Mesendoderm (in vitro differentiated cells): ENCODE measurements around the gene RADX. TPM values are rescaled to one million over a fixed set of nuclear protein-coding genes. Genes with fewer than 3 reads are reported as not detected.

ENCODE experiments used
- DNase-seq: peaks from one replicate; pipeline ENCODE4 v3.0.0; 2013
- H2AK5ac ChIP-seq: 2 replicates; pipeline ENCODE4 v1.6.1; 2013; ENCODE audit warnings: low read length, inconsistent platforms
- H2BK120ac ChIP-seq: 2 replicates; pipeline ENCODE4 v1.6.1; 2013; ENCODE audit warnings: low read depth, mild to moderate bottlenecking, low read length, moderate library complexity, mixed read lengths
- H2BK15ac ChIP-seq: replicated peaks from 2 replicates; pipeline ENCODE4 v1.6.1; 2013; ENCODE audit warnings: low read depth, mild to moderate bottlenecking, moderate library complexity
- H2BK5ac ChIP-seq: 2 replicates; pipeline ENCODE4 v1.6.1; 2013; ENCODE audit warnings: low read length, inconsistent platforms
- H3K18ac ChIP-seq: 2 replicates; pipeline ENCODE4 v1.6.1; 2013; ENCODE audit warnings: mild to moderate bottlenecking, low read length, mixed read lengths
- H3K23ac ChIP-seq: one replicate; pipeline ENCODE4 v1.6.1; 2013; ENCODE audit warnings: low read length
- H3K27ac ChIP-seq: 2 replicates; pipeline ENCODE4 v1.5.1; 2013; ENCODE audit warnings: low read depth, mild to moderate bottlenecking, inconsistent platforms, low read length, moderate library complexity
- H3K27me3 ChIP-seq: 2 replicates; pipeline ENCODE4 v1.6.1; 2013; ENCODE audit warnings: low read length, control low read depth, mild to moderate bottlenecking, inconsistent platforms; ENCODE audit not compliant: insufficient read depth, poor library complexity
- H3K36me3 ChIP-seq: 2 replicates; pipeline ENCODE4 v1.6.1; 2013; ENCODE audit warnings: low read length, inconsistent platforms; ENCODE audit not compliant: control insufficient read depth, insufficient read depth
- H3K4ac ChIP-seq: one replicate; pipeline ENCODE4 v1.6.1; 2013; ENCODE audit warnings: low read depth, mild to moderate bottlenecking, low read length, moderate library complexity
- H3K4me1 ChIP-seq: 2 replicates; pipeline ENCODE4 v1.6.1; 2013; ENCODE audit warnings: low read depth, low read length, inconsistent platforms; ENCODE audit not compliant: control insufficient read depth
- H3K4me2 ChIP-seq: 2 replicates; pipeline ENCODE4 v1.6.1; 2013; ENCODE audit warnings: low read length
- H3K4me3 ChIP-seq: 2 replicates; pipeline ENCODE4 v1.5.1; 2013; ENCODE audit warnings: mild to moderate bottlenecking, low read length
- H3K56ac ChIP-seq: one replicate; pipeline ENCODE4 v1.6.1; 2013; ENCODE audit warnings: low read length
- H3K79me1 ChIP-seq: 2 replicates; pipeline ENCODE4 v1.6.1; 2013; ENCODE audit warnings: low read length, inconsistent platforms
- H3K79me2 ChIP-seq: 2 replicates; pipeline ENCODE4 v1.6.1; 2013; ENCODE audit warnings: mild to moderate bottlenecking, low read length; ENCODE audit not compliant: control insufficient read depth, insufficient read depth
- H3K9ac ChIP-seq: 2 replicates; pipeline ENCODE4 v1.6.1; 2013; ENCODE audit warnings: low read length, inconsistent platforms
- H4K5ac ChIP-seq: one replicate; pipeline ENCODE4 v1.6.1; 2013; ENCODE audit warnings: low read length
- H4K8ac ChIP-seq: one replicate; pipeline ENCODE4 v1.6.1; 2013; ENCODE audit warnings: low read depth, mild to moderate bottlenecking, control low read depth, low read length, moderate library complexity
- WGBS: extraction: QIAGEN DNeasy Blood & Tissue Kit; methylation state at CpG from one replicate; pipeline ENCODE4 v1.1.7; 2013; ENCODE audit warnings: low lambda C conversion rate, missing lambda C conversion rate; ENCODE audit not compliant: insufficient coverage; ENCODE audit errors: extremely low coverage; 5-methylcytosine and 5-hydroxymethylcytosine counted together
- small RNA-seq: library from polyadenylated mRNA; stranded (forward); fragments of <200 nt; extraction: miRNeasy Mini kit (QIAGEN cat#:217004); gene quantifications from one replicate; pipeline ENCODE3, GENCODE V24; 2013; ENCODE audit not compliant: insufficient read depth

RADX gene

DNA sequence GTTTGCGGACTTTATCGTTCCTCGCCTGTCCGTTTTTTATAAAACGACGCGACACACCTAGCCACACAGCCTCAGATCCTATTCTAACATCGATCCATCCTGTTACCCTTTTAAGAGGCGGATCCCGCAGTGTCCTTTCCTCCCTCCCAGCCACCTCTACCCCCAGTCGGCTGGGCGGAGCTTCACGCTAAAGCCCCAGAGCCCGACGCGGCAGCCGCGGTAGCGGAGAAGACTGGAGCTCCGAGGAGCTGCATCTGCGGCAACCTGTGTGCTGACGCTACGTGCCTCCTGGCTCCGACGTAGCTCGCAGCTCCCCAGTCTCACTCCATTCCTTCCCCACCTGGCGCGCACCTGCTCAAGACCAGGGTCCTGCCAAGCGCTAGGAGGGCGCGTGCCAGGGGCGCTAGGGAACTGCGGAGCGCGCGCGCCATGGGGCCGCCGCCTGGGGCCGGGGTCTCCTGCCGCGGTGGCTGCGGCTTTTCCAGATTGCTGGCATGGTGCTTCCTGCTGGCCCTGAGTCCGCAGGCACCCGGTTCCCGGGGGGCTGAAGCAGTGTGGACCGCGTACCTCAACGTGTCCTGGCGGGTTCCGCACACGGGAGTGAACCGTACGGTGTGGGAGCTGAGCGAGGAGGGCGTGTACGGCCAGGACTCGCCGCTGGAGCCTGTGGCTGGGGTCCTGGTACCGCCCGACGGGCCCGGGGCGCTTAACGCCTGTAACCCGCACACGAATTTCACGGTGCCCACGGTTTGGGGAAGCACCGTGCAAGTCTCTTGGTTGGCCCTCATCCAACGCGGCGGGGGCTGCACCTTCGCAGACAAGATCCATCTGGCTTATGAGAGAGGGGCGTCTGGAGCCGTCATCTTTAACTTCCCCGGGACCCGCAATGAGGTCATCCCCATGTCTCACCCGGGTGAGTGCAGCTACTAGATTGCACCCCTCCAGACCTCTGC is 115.0 kb downstream of the RADX start, which contains the start of gene RNF128:
RNF128 (plus strand) TSS at position 217 of the 953 bp plus-strand sequence; CDS start at position 430, 213 bp downstream.
- Histone ChIP-seq H3K18ac (no peak within 1 kb of the TSS), H3K4me3 (peak within 1 kb of the TSS; percentile 10), H3K27me3 (peaks cover 3% of the 10 kb centered on the region), H3K23ac (no peak within 1 kb of the TSS), H3K4me1 (no peaks in the 10 kb centered on the region), H3K79me1 (no peaks in the 10 kb centered on the region), H3K56ac (peak within 1 kb of the TSS; percentile 67), H3K9ac (peak within 1 kb of the TSS; percentile 44), H2BK15ac (no peak within 1 kb of the TSS), H3K4ac (no peak within 1 kb of the TSS), H2BK120ac (no peak within 1 kb of the TSS), H3K27ac (no peak within 1 kb of the TSS), H2BK5ac (no peak within 1 kb of the TSS), H3K79me2 (no peaks in the 10 kb centered on the region), H3K4me2 (peak within 1 kb of the TSS; percentile 56), H4K5ac (no peak within 1 kb of the TSS), H4K8ac (no peak within 1 kb of the TSS), H3K36me3 (no peaks in the 10 kb centered on the region), H2AK5ac (no peak within 1 kb of the TSS)
- WGBS: no CpG with 5 or more reads among the region's 79 CpGs
- DNase-seq: peak; percentile 80

DNA sequence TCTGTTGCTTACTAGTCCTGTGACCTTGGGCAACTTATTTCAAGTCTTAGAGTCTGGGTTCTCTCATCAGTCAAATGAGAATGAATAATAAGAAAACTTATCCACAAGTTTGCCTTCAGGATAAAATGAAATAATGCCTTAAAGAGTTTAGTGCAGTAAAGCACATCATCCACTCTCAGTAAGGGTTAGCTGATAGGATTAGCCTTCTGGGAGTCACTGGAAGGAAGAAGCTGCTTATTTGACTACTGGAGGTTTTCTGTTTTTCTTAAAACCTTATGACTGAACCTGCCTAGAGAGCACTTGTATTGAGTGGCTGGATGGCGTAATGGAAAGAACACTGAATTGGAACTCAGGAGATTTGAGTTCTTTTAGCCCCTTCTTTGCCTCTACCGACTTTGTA is 116.6 kb downstream of the RADX start:
- no peak overlapping the region for H3K27ac ChIP-seq
- H3K4ac ChIP-seq: no peak overlapping the region
- H3K79me2 ChIP-seq: no peaks in the 10 kb centered on the region
- H2BK120ac ChIP-seq: no peak overlapping the region
- WGBS: no CpG with 5 or more reads among the region's 2 CpGs
- H3K18ac ChIP-seq: no peak overlapping the region
- H3K27me3 ChIP-seq: peaks cover 3% of the 10 kb centered on the region
- no peak overlapping the region for H3K56ac ChIP-seq
- no peaks in the 10 kb centered on the region for H3K36me3 ChIP-seq
- H3K4me1 ChIP-seq: no peaks in the 10 kb centered on the region
- no peak overlapping the region for H2BK15ac ChIP-seq
- H3K23ac ChIP-seq: no peak overlapping the region
- no peak overlapping the region for H4K5ac ChIP-seq
- H3K79me1 ChIP-seq: no peaks in the 10 kb centered on the region
- no peak overlapping the region for H2AK5ac ChIP-seq
- no peak overlapping the region for H3K4me3 ChIP-seq
- H3K4me2 ChIP-seq: no peak overlapping the region
- H4K8ac ChIP-seq: no peak overlapping the region
- H3K9ac ChIP-seq: no peak overlapping the region
- no peak overlapping the region for H2BK5ac ChIP-seq
- no peak for DNase-seq

Small RNA genes lying within 50 kb of the gene (small RNA-seq; reads per million reads assigned to genes)
- gene AL590808.1 (not detected), gene MIR548AN (not detected)
